Spleen (tissue), 7 donors: ENCODE data around the gene ACMSD.

Experiments
- CTCF ChIP-seq, 11 experiments: fragments of 200-600 bp in 7 of 11; fragments of 450-650 bp in 4 of 11; sonication (generic) in 4 of 11; IDR thresholded peaks in 8 of 11; conservative IDR thresholded peaks in 3 of 11; 1 replicate in 7 of 11; 2 replicates in 4 of 11; pipeline versions ENCODE4 v1.4.0 to v1.8.0; 2016 to 2021; ENCODE audit warnings: antibody characterized with exemption in 11 of 11, inconsistent platforms in 4 of 11, mild to moderate bottlenecking in 1 of 11
- POLR2A ChIP-seq, 3 donors: fragments of 450-650 bp; IDR thresholded peaks; one replicate each; pipeline ENCODE4 v1.5.1; 2017; ENCODE audit warnings: antibody characterized with exemption in 3 of 3, mild to moderate bottlenecking in 1 of 3
- donor health status: DM: no; HTN: no; CAD: no; lungs with moderate emphysema.
- donor health status: DM: no; HTN: no; CAD: no.
- donor health status: DM: no; HTN: no; CAD: no.

DNA sequence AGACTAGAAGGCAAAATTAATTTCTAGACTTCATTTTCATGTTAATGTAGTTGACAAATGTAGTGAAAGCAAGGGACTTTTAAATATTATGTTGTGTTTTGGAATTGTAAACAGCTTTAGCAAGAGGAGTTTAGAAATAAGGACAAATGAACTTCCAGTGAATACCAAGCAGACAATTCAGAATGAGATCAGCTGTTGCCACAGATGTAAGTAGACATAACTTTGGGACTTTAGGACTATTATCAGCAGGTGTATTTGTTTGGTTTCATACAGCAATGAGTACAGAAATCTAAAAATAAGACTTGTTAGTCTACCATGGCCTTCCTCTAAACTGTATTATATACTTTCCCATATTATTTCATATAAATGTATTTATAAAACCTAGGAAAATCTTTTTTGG lies 46.0 kb downstream of the ACMSD start:
- TF ChIP-seq CTCF (IDR thresholded peaks at IDR 0.05 in 8 of 11, conservative IDR thresholded peaks at IDR 0.05 in 3 of 11): no peak
- TF ChIP-seq POLR2A (IDR thresholded peaks at IDR 0.05): no peak
